ENCODE data around the gene TRMT112.

TRMT112 gene

DNA sequence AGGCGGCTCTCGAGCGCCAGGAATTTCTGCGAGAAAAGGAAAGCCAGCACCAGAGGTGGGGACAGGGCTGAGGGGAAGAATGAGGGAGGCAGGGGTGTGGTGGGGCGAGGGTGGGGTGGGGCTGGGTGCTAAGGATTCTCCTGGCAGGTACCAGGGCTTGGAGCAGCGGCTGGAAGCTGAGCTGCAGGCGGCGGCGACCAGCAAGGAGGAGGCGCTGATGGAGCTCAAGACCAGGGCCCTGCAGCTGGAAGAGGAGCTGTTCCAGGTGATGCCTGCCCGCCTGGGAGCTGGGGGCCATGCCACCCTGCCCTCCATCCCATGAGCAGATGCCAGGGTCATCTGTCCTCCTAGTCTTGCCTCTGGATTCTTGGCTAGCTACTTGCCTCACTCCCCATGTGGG lies 32.0 kb upstream of the TRMT112 start:
- no peak for DNase-seq

DNA sequence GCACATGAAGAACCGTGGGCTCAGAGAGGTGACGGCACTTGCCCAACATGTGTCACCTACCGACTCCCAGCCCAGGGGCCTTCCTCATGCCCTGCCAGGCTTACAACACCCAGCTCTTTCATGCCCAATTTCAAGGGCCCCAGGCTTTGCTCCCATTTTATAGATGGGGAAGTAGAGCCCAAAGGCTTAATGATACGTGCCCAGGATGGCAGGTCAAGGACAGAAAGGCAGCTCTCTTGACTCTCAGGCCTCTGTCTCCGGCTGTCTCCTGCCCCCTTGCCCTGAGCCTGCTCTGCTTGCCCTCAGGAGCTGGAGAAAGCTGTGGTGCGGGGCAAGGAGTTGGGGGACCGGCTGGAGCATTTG lies 31.6 kb upstream of the TRMT112 start:
- no peak for DNase-seq

DNA sequence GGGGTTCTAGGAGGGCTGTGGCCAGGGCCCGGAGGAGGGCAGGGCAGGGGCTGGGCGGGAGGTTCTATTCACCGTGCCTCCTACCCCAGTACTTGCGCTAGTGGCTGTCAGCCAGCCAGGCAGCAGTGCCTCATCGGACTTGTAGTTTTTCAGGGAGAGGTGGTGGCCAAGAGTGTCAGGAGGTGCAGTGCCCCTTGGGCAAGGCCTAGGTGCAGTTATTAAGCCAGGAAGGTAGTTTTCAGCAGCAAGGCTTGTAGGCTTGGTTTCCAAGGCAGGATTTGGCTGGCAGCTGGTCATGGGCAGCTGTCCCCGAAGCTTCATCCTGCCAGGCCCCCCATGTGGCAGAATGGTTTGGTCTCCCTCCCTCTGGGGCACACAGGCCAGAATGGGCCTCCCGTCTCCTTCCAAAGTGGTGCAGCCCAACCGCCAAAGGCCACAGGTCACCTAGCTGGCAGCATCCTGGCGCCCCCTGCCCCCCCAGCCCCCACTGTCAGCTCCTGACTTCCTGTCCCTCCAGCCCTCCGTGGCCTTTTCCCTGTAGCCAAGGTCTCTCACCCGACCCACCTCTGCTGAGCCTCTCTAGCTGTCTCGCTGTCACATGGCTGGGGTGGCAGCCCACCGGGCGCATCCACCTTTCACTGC lies 31.1 kb upstream of the TRMT112 start:
- no peak for DNase-seq

- no peak for DNase-seq
Measured at GRCh38 chr11:64347193-64347867, 30.0 kb upstream of the TRMT112 start.

GRCh38 chr11:64344787-64345186 lies 27.4 kb upstream of the TRMT112 start:
- no peak for DNase-seq

- DNase-seq: no peak
Measured at GRCh38 chr11:64343767-64344559, 26.6 kb upstream of the TRMT112 start.

GRCh38 chr11:64342869-64343745 lies 25.7 kb upstream of the TRMT112 start:
- no peak for DNase-seq

DNA sequence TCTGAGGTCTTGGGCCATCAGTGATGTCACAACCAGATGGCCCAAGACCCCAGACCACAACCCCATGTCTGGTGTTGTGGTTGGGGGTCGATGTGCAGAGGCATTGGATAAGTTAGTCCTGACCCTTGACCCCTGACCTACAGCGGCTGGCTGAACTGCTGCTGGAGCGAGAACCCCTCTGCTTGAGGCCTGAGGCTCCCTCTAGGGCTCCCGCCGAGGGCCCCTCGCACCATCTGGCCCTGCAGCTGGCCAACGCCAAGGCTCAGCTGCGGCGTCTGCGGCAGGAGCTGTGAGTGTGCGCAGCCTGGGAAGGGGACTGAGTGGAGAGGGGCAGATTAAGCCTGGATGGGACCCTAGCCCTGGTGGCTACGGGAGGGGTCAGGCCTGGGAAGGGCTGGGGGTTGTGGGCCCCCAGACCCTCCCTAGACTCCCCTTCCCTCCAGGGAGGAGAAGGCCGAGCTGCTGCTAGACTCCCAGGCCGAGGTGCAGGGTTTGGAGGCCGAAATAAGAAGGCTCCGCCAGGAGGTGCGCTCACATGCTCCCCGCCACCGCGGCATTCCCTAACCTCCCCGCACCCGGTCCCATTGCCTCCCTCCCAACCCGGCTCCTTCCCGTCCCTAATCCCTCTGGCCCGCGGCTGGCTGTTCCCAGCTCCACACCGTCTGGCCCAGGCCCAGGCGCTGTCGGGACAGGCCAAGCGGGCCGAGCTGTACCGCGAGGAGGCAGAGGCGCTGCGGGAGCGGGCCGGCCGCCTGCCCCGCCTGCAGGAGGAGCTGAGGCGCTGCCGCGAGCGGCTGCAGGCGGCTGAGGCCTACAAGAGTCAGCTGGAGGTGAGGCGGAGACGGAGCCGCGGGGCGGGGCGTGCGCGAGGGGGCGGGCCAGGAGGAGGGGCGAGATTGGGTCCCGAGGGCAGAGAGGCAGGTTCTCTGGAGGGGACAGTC lies 24.8 kb upstream of the TRMT112 start:
- peak; percentile 83 to 91 for DNase-seq

DNA sequence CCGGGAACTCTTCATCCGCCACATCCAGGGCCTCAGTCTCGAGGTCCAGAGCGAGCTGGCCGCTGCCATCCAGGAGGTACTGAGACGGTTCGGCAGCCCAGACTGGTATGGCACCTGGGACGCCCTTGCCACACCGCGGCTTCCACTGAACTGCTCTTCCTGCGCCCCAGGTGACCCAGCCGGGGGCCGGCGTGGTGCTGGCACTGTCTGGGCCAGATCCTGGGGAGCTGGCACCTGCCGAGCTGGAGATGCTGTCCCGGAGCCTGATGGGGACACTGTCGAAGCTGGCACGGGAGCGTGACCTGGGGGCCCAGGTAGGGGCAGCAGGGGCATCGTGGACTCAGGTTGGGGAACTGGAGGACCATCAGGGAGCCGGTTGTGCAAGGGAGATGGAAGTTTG lies 24.1 kb upstream of the TRMT112 start:
- DNase-seq: no peak

DNA sequence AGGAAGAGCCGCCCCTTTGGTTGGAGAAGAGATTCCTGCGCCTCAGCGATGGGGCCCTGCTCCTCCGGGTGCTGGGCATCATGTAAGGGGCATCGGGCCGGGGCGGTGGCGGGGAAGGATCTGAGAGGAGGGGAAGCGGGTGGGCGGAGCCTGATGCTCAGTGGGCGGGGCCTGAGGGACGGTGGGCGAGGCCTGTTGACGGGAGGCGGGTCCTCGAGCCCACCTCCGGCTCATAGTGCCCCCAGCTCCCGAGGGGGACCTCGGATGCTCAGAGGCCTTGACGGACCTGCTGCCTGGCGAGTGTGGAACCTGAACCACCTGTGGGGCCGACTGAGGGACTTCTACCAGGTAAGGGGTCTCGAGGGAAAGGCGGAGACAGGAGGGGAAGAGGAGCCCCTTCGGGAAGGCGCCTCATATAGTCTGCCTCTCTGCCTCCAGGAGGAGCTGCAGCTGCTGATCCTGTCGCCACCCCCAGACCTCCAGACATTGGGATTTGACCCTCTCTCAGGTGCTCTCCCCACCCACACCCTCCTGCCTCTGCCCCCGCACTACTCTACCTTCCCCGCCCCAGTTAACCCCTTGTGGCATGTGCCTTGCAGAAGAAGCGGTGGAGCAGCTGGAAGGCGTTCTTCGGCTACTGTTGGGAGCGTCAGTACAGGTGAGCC lies 23.4 kb upstream of the TRMT112 start:
- DNase-seq: peak in 1 of 2 donors; percentile 43

DNA sequence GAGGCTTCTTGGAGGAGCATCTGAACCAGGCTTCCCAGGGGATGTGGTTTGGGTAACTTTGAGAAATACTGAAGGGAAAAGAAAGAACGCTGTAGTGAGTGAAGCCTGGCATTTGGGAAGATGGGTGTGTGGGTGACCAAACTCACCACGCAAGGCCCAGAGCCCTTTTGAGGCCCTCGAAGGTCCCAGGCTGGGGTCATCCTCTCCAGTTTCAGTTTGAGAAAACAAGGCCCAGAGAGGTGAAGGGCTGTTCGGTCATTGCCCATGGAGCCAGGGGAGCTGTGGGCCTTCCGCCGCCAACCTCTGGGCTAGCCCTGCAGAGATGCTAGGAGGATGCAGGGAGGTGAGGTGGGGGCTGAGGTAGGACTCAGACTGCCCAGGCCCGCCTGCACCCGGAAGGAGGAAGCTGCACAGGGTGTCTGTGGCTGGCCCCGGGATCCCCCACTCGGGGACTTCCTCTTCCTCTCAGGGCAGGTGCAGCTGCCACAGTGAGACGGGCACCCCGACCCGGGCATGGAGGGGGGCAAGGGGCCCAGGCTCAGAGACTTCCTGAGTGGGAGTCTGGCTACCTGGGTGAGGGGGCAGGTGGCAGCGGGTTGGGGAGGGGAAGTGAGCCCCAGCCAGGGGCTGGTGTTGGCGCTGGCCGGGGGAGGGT lies 22.5 kb upstream of the TRMT112 start, which contains the start of gene CCDC88B:
CCDC88B (plus strand) TSS at position 451 of the 655 bp plus-strand sequence; CDS start at position 514, 63 bp downstream.
- DNase-seq: peak; percentile 48 to 56

DNA sequence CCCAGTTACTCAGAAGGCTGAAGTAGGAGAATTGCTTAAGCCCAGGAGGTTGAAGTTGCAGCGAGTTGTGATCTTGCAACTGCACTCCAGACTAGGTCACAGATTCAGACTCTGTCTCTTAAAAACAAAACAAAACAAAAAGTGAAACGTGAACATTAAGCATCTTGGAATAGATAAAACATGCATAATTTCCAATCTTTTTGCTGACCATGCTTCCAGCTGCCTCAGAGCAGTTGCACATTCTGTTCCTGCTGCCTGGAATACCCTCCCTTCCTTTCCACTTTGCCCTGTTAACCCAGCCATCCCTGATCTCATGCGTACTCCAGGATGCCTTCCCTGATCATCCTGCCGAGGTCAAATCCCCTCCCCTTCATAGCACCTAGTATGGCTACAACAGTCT lies 21.9 kb upstream of the TRMT112 start:
- DNase-seq: no peak

DNA sequence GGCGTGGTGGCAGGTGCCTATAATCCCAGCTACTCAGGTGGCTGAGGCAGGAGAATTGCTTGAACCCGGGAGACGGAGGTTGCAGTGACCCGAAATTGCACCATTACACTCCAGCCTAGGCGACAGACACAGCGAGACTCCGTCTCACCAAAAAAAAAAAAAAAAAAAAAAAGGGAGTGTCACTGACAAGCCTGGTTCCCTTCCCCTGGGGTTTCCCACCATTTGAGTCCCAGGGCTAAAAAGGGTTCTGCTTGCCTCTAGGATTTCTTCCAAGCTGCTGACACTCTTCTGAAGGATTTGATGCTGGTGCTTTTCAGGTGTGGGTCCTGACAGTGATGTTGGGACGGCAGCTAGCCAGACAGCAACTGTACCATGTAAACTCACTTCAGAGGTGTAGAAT lies 21.4 kb upstream of the TRMT112 start:
- no peak for DNase-seq

GRCh38 chr11:64337538-64338249 lies 20.3 kb upstream of the TRMT112 start:
- DNase-seq: no peak

GRCh38 chr11:64334764-64335735 lies 17.7 kb upstream of the TRMT112 start:
- peak; percentile 64 to 76 for DNase-seq

DNA sequence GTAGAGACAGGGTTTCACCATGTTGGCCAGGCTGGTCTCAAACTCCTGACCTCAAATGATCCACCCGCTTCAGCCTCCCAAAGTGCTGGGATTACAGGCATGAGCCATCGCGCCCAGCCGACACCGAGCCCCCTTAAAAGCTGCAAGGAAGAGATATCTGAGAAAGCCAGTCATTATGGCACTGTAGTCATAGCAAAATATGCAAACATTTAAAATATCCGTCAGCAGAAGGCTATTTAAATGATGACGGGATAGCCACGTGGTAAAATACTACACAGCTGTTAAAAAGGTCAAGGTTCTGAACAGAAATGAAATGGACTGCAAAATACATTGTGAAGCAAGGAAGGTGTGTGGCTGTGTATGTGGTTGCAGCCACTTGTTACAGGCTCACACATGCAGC lies 16.2 kb upstream of the TRMT112 start:
- DNase-seq: no peak

GRCh38 chr11:64331569-64332371 lies 14.4 kb upstream of the TRMT112 start:
- peak; percentile 84 to 85 for DNase-seq

DNA sequence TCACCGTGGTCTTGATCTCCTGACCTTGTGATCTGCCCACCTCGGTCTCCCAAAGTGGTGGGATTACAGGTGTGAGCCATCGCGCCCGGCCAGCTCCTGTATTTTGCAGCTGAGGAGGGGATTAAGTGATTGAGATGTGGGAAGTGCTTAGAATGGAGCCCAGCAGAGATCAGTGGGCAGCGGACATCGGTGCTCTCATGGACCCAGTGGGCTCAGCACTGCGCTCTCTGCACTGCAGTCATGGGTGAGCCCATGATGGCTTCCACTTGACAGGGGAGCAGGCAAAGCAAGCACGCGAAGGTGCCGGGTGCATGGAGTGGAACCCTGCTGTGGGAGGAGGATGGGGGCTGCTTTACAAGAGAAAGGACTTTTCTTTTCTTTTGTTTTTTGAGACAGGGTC lies 13.5 kb upstream of the TRMT112 start:
- no peak for DNase-seq

Data from inflammatory macrophage treated with lipopolysaccharide for 1 hour (primary cell).